ENCODE data around the gene NWD2.

The NWD2 gene

DNA sequence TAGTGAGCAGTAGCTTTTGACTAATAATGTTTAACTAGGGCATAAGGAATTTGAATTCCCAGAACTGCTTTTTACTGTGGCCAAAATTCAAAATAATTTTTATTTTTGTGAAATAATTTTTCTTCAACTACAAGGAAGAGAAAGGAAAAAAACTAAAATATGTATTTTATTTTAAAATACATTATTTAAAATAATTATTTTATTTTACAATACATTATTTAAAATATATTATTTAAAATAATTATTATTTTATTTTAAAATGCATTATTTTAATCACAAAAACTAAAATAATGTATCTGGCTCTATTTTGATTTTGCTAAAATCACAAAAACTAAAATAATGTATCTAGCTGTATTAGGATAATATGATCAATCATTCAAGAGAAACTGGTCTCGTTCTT is 231.2 kb downstream of the NWD2 start:
- no peak for TF ChIP-seq GLI4 (tag by site-specific recombination; IDR thresholded peaks at IDR 0.05)
- no peak for TF ChIP-seq ZNF510 (tag by site-specific recombination; IDR thresholded peaks at IDR 0.05; ENCODE audit: insufficient replicate concordance)
- TF ChIP-seq ZNF24 (tag by site-specific recombination; IDR thresholded peaks at IDR 0.05): no peak
- TF ChIP-seq YY1 (tag by site-specific recombination; IDR thresholded peaks at IDR 0.05): no peak
- TF ChIP-seq KLF8 (tag by site-specific recombination; IDR thresholded peaks at IDR 0.05): no peak
- TF ChIP-seq ZNF645 (tag by site-specific recombination; IDR thresholded peaks at IDR 0.05): no peak
- no peak for TF ChIP-seq KLF10 (tag by site-specific recombination; IDR thresholded peaks at IDR 0.05)
- TF ChIP-seq ZNF37A (tag by site-specific recombination; IDR thresholded peaks at IDR 0.05): no peak
- TF ChIP-seq, protein P1, sequence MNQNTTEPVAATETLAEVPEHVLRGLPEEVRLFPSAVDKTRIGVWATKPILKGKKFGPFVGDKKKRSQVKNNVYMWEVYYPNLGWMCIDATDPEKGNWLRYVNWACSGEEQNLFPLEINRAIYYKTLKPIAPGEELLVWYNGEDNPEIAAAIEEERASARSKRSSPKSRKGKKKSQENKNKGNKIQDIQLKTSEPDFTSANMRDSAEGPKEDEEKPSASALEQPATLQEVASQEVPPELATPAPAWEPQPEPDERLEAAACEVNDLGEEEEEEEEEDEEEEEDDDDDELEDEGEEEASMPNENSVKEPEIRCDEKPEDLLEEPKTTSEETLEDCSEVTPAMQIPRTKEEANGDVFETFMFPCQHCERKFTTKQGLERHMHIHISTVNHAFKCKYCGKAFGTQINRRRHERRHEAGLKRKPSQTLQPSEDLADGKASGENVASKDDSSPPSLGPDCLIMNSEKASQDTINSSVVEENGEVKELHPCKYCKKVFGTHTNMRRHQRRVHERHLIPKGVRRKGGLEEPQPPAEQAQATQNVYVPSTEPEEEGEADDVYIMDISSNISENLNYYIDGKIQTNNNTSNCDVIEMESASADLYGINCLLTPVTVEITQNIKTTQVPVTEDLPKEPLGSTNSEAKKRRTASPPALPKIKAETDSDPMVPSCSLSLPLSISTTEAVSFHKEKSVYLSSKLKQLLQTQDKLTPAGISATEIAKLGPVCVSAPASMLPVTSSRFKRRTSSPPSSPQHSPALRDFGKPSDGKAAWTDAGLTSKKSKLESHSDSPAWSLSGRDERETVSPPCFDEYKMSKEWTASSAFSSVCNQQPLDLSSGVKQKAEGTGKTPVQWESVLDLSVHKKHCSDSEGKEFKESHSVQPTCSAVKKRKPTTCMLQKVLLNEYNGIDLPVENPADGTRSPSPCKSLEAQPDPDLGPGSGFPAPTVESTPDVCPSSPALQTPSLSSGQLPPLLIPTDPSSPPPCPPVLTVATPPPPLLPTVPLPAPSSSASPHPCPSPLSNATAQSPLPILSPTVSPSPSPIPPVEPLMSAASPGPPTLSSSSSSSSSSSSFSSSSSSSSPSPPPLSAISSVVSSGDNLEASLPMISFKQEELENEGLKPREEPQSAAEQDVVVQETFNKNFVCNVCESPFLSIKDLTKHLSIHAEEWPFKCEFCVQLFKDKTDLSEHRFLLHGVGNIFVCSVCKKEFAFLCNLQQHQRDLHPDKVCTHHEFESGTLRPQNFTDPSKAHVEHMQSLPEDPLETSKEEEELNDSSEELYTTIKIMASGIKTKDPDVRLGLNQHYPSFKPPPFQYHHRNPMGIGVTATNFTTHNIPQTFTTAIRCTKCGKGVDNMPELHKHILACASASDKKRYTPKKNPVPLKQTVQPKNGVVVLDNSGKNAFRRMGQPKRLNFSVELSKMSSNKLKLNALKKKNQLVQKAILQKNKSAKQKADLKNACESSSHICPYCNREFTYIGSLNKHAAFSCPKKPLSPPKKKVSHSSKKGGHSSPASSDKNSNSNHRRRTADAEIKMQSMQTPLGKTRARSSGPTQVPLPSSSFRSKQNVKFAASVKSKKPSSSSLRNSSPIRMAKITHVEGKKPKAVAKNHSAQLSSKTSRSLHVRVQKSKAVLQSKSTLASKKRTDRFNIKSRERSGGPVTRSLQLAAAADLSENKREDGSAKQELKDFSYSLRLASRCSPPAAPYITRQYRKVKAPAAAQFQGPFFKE (tag by site-specific recombination; IDR thresholded peaks at IDR 0.05; ENCODE audit: borderline replicate concordance): no peak
- no peak for TF ChIP-seq ZNF146 (tag by site-specific recombination; IDR thresholded peaks at IDR 0.05)
- TF ChIP-seq SETDB1 (IDR thresholded peaks at IDR 0.05; ENCODE audit: insufficient read length, low read length): no peak
- no peak for TF ChIP-seq ZNF473 (tag by site-specific recombination; IDR thresholded peaks at IDR 0.05)
- TF ChIP-seq MEIS1 (CRISPR knock-in tag; IDR thresholded peaks at IDR 0.05; ENCODE audit: borderline replicate concordance): no peak
- TF ChIP-seq, protein P2, sequence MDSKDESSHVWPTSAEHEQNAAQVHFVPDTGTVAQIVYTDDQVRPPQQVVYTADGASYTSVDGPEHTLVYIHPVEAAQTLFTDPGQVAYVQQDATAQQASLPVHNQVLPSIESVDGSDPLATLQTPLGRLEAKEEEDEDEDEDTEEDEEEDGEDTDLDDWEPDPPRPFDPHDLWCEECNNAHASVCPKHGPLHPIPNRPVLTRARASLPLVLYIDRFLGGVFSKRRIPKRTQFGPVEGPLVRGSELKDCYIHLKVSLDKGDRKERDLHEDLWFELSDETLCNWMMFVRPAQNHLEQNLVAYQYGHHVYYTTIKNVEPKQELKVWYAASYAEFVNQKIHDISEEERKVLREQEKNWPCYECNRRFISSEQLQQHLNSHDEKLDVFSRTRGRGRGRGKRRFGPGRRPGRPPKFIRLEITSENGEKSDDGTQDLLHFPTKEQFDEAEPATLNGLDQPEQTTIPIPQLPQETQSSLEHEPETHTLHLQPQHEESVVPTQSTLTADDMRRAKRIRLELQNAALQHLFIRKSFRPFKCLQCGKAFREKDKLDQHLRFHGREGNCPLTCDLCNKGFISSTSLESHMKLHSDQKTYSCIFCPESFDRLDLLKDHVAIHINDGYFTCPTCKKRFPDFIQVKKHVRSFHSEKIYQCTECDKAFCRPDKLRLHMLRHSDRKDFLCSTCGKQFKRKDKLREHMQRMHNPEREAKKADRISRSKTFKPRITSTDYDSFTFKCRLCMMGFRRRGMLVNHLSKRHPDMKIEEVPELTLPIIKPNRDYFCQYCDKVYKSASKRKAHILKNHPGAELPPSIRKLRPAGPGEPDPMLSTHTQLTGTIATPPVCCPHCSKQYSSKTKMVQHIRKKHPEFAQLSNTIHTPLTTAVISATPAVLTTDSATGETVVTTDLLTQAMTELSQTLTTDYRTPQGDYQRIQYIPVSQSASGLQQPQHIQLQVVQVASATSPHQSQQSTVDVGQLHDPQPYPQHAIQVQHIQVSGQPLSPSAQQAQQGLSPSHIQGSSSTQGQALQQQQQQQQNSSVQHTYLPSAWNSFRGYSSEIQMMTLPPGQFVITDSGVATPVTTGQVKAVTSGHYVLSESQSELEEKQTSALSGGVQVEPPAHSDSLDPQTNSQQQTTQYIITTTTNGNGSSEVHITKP (tag by site-specific recombination; IDR thresholded peaks at IDR 0.05): no peak
- TF ChIP-seq ZNF791 (tag by site-specific recombination; IDR thresholded peaks at IDR 0.05): no peak
- no peak for TF ChIP-seq ZNF354C (tag by site-specific recombination; IDR thresholded peaks at IDR 0.05; ENCODE audit: borderline replicate concordance, low read depth)
- TF ChIP-seq, protein P3, sequence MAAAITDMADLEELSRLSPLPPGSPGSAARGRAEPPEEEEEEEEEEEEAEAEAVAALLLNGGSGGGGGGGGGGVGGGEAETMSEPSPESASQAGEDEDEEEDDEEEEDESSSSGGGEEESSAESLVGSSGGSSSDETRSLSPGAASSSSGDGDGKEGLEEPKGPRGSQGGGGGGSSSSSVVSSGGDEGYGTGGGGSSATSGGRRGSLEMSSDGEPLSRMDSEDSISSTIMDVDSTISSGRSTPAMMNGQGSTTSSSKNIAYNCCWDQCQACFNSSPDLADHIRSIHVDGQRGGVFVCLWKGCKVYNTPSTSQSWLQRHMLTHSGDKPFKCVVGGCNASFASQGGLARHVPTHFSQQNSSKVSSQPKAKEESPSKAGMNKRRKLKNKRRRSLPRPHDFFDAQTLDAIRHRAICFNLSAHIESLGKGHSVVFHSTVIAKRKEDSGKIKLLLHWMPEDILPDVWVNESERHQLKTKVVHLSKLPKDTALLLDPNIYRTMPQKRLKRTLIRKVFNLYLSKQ (tag by site-specific recombination; IDR thresholded peaks at IDR 0.05; ENCODE audit: borderline replicate concordance): no peak
- H3K4me1 ChIP-seq (ENCODE audit: control insufficient read depth, insufficient read depth, low read length): no peaks in the 10 kb centered on the region
- H3K9me3 ChIP-seq (ENCODE audit: control insufficient read depth, insufficient read depth, low read depth, low read length): no peaks in the 10 kb centered on the region
- ChIA-PET CTCF (interaction anchor here (0.6 kb wide), 1 partner anchor 587 kb away, joined by 3 read pairs; no protein-coding TSS in a partner anchor), POLR2A (no interaction called here)
- no peaks in the 10 kb centered on the region for H3K36me3 ChIP-seq (ENCODE audit: control insufficient read depth in 2 of 2, insufficient read depth in 1 of 2, low read length in 2 of 2)
- no peak overlapping the region for H3K27ac ChIP-seq (ENCODE audit: extremely low read depth, low read depth, low read length)
- no peak overlapping the region for H3K4me3 ChIP-seq (ENCODE audit: low read depth, low read length)
